Measurements from ENCODE around the gene AKAP9.

GRCh38 chr7:91898240-91898992, 42.2 kb upstream of the AKAP9 start:
- TF ChIP-seq, protein P1, sequence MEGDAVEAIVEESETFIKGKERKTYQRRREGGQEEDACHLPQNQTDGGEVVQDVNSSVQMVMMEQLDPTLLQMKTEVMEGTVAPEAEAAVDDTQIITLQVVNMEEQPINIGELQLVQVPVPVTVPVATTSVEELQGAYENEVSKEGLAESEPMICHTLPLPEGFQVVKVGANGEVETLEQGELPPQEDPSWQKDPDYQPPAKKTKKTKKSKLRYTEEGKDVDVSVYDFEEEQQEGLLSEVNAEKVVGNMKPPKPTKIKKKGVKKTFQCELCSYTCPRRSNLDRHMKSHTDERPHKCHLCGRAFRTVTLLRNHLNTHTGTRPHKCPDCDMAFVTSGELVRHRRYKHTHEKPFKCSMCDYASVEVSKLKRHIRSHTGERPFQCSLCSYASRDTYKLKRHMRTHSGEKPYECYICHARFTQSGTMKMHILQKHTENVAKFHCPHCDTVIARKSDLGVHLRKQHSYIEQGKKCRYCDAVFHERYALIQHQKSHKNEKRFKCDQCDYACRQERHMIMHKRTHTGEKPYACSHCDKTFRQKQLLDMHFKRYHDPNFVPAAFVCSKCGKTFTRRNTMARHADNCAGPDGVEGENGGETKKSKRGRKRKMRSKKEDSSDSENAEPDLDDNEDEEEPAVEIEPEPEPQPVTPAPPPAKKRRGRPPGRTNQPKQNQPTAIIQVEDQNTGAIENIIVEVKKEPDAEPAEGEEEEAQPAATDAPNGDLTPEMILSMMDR (IDR thresholded peaks at IDR 0.05; ENCODE audit: insufficient read depth, low read length) = no peak
- TF ChIP-seq REST (IDR thresholded peaks at IDR 0.05; ENCODE audit: insufficient replicate concordance, low read depth) = no peak
- TF ChIP-seq POLR2AphosphoS5 (IDR thresholded peaks at IDR 0.05; ENCODE audit: low read depth) = no peak
- no peak for TF ChIP-seq GABPA (IDR thresholded peaks at IDR 0.05; ENCODE audit: low read depth)

All from HL-60 (cell line).